ENCODE measurements around the gene BRSK2. TPM values are rescaled to one million over a fixed set of nuclear protein-coding genes. Genes with fewer than 3 reads are reported as not detected.

BRSK2 gene
- total and polyA plus RNA-seq, 2 of the 4 experiments (the other 2 are of a cell fraction), result 0.18 to 0.62 TPM

DNA sequence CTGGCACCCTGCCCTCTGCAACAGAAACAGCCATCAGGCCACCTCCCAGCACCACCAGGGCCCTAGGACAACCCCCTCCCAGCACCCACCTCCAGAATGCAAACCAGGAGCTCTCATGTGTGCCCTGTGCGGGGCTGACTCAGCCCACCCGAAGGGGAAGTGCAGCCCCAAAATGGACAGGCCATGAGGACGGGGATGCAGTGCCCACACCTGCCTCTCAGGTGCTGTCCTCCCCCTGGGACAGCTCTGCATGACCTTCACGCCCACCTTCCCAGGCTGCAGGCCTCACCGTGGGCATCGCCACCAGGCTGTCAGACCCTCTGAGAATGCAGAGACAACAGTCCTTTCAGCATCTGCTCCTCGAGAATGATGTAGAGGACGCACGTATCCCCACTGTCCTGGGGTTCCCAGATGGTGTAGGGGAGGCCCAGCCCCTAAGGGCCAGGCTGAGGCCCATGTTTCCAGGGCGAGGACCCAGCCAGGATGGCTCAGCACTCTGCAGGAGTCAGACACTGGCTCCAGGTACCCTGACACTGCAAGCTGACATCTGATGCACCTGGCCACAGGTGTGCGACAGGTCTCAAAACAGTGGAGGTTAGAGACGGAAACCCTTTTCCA is 83.4 kb downstream of the BRSK2 start:
- no peak overlapping the region for H4K5ac ChIP-seq (ENCODE audit: low read depth, low read length)
- H3K27ac ChIP-seq (ENCODE audit: insufficient read depth, low read length), result no peak overlapping the region
- no peak overlapping the region for H3K23ac ChIP-seq (ENCODE audit: low read depth, low read length)
- no peaks in the 10 kb centered on the region for H3K4me1 ChIP-seq (ENCODE audit: control insufficient read depth, insufficient read depth, low read length)
- H2BK15ac ChIP-seq (ENCODE audit: low read depth, low read length), result no peak overlapping the region
- dilution Hi-C loops (cut with HindIII; ENCODE audit: low sequenced_read_pairs, unreplicated experiment) (no loop called here), in situ Hi-C loops (cut with MboI; ENCODE audit: low sequenced_read_pairs) (no loop called here), intact Hi-C loops (cut with micrococcal nuclease) (no loop called here)
- no peak overlapping the region for H3K9ac ChIP-seq (ENCODE audit: low read depth, low read length)
- no peak overlapping the region for H4K91ac ChIP-seq (ENCODE audit: insufficient read depth, low read depth, low read length)
- ChIA-PET POLR2A (ENCODE audit: unreplicated experiment) (interaction anchor here (0.5 kb wide), 1 partner anchor 636 kb away, joined by 3 read pairs; no protein-coding TSS in a partner anchor), CTCF (no interaction called here)
- H2BK5ac ChIP-seq (ENCODE audit: low read depth, low read length, poor library complexity, severe bottlenecking), result no peak overlapping the region
- H2BK120ac ChIP-seq (ENCODE audit: low read depth, low read length), result no peak overlapping the region
- BruUV-seq (replicated peaks), result no TSS peak
- H3K18ac ChIP-seq (ENCODE audit: low read depth, low read length), result no peak overlapping the region
- H3K4me3 ChIP-seq (ENCODE audit: insufficient read depth, low read depth, low read length), result no peak overlapping the region
- no peak overlapping the region for H3K4me2 ChIP-seq (ENCODE audit: low read depth, low read length)
- H3K27me3 ChIP-seq (ENCODE audit: control insufficient read depth, insufficient read depth, low read length), result no peaks in the 10 kb centered on the region
- peaks cover 31% of the 10 kb centered on the region for H3K36me3 ChIP-seq (ENCODE audit: control insufficient read depth, insufficient read depth, low read length)
- H2AFZ ChIP-seq (replicated peaks; ENCODE audit: low read length, poor library complexity), result no peak overlapping the region
- H3K9me1 ChIP-seq (ENCODE audit: insufficient read depth, low read length), result no peaks in the 10 kb centered on the region
- H2AK5ac ChIP-seq (ENCODE audit: low read depth, low read length), result no peak overlapping the region
- no peaks in the 10 kb centered on the region; the same call in 1 of the 2 replicates for H4K20me1 ChIP-seq (ENCODE audit: insufficient read depth, low read length)
- H3K4ac ChIP-seq (ENCODE audit: low read depth, low read length), result no peak overlapping the region
- H3K14ac ChIP-seq (replicated peaks; ENCODE audit: low read depth, low read length), result no peak overlapping the region
- no peaks in the 10 kb centered on the region for H3K9me3 ChIP-seq (ENCODE audit: control insufficient read depth, insufficient read depth, low read length)
- no peak for ATAC-seq (ENCODE audit: low read depth)
- WGBS, 2 experiments (ENCODE audit: extremely low coverage in 2 of 2, insufficient read length in 1 of 2), result 98% methylated on average over 6 of the region's 12 CpGs; no CpG with 5 or more reads in 1 of the 2 experiments
- no peak overlapping the region for H3K56ac ChIP-seq (ENCODE audit: extremely low read depth, insufficient read depth, low read length)
- TF ChIP-seq MAFK (IDR thresholded peaks at IDR 0.05; ENCODE audit: low read depth, low read length), result no peak
- no peak for TF ChIP-seq BHLHE40 (IDR thresholded peaks at IDR 0.05; ENCODE audit: low read depth, low read length)
- no peak for TF ChIP-seq FOS (IDR thresholded peaks at IDR 0.05; ENCODE audit: low read depth, low read length)
- TF ChIP-seq ELK1 (IDR thresholded peaks at IDR 0.05; ENCODE audit: borderline replicate concordance, low read depth, low read length), result no peak
- no peak for TF ChIP-seq RFX5 (IDR thresholded peaks at IDR 0.05; ENCODE audit: low read depth, low read length)
- no peak for TF ChIP-seq RCOR1 (IDR thresholded peaks at IDR 0.05; ENCODE audit: insufficient replicate concordance, low read length)
- no peak for TF ChIP-seq CEBPB (IDR thresholded peaks at IDR 0.05; ENCODE audit: low read depth, low read length)
- no peak for TF ChIP-seq MAZ (IDR thresholded peaks at IDR 0.05; ENCODE audit: borderline replicate concordance, low read depth, low read length)
- TF ChIP-seq CHD1 (IDR thresholded peaks at IDR 0.05; ENCODE audit: low read depth, low read length), result no peak
- no peak for DNase-seq
- H2AK9ac ChIP-seq (replicated peaks; ENCODE audit: low read depth, low read length, poor library complexity), result no peak overlapping the region
- H2BK20ac ChIP-seq (ENCODE audit: low read depth, low read length), result no peak overlapping the region
- H4K8ac ChIP-seq (ENCODE audit: low read depth in 2 of 2, low read length in 2 of 2), result no peak overlapping the region
- no peaks in the 10 kb centered on the region for H3K79me1 ChIP-seq (ENCODE audit: low read depth in 1 of 2, low read length in 2 of 2)

Measured in IMR-90 (cell line).